GM19043 (cell line): ENCODE data around the gene PCDHGC5.

Experiments
- ATAC-seq: cut with Tn5 transposase; IDR thresholded peaks from one replicate; pipeline ENCODE4 v1.9.1; 2021; ENCODE audit warnings: low read depth; ENCODE audit not compliant: unreplicated experiment

The PCDHGC5 gene

GRCh38 chr5:141511771-141512325, 23.0 kb downstream of the PCDHGC5 start:
- no peak for ATAC-seq

- ATAC-seq, result no peak
These were observed 23.6 kb downstream of the PCDHGC5 start for GRCh38 chr5:141512390-141512910.

- no peak for ATAC-seq
These were observed 24.2 kb downstream of the PCDHGC5 start for GRCh38 chr5:141512911-141513626.

DNA sequence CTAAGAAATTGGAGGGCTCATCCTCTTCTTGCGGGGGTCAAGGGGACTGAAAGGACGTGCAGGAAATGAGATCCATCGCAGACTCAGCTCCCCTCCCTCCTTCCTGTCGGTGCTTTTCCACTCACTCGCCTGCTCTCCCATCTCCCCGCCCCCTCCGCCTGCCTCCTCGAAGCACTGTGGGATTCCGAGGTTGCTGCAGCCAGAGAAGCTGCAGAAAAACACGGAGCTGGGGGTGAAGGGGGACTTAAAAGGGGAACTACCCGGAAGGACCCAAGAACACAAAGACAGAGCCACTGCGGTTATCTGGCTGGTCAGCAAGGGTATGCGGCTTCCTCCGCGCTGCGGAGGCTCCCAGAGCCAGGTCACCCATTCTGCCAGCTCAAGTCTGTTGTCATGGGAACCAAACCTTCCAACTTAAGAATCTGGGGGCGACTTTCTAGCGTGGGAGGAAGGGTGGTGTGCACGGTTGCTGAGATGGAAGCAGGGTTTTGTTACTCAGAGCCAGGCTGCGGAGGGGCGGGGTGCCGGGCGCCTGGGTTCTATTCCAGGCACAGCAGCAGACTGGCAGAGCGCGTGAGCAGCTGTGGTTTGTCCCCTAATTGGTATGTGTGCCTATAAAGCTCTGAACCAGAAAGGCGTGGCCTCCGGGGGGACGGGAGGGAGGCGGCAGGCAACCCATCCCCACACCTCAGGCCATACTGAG, 24.9 kb downstream of the PCDHGC5 start:
- no peak for ATAC-seq

DNA sequence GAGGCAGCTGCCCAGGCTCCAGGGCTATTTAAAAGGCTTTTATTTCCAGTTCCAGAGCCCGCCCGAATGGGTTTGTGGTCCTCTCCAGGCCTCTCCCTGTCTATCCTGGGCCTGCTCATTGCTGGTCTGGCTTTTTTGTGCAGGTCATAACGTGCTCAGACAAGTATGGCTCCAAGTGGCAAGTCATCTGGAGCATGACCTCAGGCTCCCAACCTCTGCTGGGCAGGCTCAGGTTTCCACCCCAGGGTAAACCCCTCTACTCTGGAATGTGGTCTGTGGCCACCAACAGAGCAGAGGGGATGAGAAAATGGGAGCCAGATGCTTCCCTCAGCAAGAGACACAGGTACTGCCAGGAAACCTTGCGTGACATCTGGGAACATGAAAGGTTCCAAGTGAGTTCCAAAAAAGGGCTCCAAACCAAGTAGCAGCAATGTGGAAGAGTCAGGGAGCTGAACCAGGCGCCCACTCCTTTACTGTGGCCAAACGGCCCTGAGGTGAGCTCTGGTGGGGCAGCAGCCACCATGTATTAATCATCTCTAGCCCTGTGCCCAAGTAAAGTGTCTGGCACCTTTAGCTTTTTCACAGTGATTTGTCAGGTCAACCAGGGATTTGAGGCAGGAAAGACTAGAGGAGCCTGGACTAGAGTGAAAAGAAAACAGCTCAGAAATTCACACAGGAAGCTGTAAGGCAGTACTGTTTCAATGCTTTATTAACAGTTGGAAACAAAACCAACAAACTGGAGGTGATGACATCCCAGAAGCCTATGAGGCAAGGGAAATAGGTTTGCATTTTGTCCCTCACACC, 25.7 kb downstream of the PCDHGC5 start:
- ATAC-seq, result no peak

DNA sequence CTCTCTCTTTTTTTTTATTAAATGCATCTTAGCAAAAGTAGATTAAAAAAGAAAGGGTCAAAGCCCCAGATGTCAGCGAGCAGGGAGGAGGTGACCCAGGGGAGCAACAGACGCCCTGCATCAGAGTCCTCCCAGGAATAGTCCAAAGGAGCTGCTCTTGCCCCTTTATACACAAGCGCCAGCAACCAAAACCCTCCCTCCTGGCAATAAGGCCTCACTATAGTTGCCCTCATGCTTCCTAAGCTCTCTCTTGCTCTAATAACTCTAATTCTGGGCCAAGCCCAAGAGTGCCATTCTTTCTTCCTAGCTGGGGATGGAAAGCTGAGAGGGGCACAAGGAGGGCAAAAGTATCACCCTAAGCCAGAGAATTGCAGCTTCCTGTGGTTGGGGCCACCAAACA, 26.3 kb downstream of the PCDHGC5 start:
- no peak for ATAC-seq

GRCh38 chr5:141515946-141516671, 27.2 kb downstream of the PCDHGC5 start:
- ATAC-seq, result no peak

DNA sequence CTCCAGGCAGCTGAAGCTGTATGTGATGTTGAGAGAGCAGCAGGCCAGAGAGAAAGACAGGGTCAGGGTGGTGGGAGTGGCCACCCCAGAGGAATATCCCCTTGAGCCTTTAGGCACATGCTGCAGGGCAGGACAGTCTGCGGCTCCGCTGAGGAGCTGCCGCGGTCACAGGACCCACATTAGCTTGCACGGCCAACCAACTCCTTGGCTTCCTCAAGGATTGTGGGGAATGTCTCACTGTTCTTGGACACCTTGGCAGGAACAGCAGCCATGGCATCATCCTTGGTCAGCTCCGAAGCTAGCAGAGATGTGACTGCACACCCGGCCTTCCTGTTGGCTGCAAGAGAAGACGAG, 27.8 kb downstream of the PCDHGC5 start:
- ATAC-seq, result no peak

GRCh38 chr5:141517312-141517711, 28.4 kb downstream of the PCDHGC5 start:
- ATAC-seq, result no peak

GRCh38 chr5:141517880-141518617, 29.2 kb downstream of the PCDHGC5 start:
- ATAC-seq, result no peak

DNA sequence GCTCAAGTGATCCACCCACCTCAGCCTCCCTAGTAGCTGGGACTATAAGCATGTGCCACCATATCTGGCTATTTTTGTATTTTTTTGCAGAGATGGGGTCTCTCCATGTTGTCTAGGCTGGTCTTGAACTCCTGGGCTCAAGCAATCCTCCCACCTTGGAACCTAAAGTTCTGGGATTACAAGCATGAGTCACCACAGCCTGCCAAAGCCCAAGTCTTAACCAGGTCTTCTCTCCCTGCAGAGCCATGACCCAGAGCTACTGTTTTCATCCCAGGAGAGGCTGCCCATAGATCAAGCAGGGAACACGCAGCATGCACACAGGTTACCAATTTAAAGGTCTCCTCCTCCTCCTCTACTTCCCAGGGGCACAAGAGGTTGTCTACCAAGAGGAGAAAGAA, 29.7 kb downstream of the PCDHGC5 start:
- ATAC-seq, result no peak

DNA sequence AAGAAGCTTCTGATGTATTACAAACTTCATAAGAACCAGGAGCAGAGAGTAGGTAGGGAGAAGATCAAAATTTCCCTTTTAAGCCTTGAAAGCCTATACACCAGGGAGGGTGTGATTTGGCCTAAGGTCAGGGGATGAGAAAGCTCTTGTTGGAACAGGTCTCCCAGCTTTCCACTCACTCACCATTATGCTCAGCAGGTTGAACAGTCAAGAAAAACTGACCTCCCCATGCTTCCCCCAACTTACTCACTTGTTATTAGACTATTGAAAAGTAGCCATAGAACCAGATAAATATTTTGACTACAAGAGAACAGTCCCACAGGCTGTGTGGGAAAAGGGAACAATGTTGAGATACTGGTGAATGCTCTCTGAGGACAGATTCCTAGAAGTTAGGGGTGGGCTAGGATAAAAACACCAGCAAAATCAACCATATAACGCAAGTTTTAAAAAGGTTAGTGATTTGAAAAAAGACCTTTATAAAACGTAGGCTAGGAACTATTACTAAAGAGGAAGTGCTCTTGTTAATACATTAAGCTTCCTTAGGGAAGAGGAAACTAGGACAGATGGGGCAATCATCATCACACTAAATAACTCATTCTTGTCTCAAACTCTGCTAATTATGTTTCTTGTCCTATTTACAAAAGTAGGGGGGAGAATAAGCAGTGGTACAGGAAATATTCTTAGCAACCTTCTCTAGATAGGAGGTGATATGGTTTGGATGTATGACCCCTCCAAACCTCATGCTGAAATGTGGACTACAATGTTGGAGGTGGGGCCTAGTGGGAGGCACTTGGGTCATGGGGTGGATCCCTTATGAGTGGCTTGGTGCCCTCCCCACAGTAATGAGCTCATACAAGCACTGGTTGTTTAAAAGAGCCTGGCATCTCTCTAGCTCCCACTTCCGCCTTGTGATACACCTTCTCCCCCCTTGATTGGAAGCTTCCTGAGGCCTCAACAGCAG, 31.0 kb downstream of the PCDHGC5 start:
- ATAC-seq, result no peak

- no peak for ATAC-seq
These were observed 32.4 kb downstream of the PCDHGC5 start for GRCh38 chr5:141521244-141521781.

DNA sequence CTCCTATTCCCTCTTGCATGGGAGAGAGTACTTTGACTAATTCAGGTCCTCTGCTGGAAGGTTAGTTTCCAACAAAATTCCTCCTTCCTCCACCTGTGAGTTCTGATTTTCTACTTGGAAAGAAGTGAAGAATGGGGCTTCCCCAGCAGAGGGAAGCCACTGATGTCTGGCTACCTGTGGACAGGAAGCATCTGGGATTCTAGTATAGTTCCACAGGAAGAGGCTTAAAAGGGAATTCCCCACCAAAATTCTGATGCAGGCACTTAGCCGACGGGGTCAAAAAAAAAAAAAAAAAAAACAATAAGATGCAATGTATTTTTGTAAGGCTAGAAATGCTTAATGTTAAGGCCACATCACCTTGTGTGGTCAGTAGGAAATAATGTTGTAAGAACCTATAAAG, 33.4 kb downstream of the PCDHGC5 start:
- ATAC-seq, result no peak

- no peak for ATAC-seq
These were observed 35.1 kb downstream of the PCDHGC5 start for GRCh38 chr5:141523991-141524390.

DNA sequence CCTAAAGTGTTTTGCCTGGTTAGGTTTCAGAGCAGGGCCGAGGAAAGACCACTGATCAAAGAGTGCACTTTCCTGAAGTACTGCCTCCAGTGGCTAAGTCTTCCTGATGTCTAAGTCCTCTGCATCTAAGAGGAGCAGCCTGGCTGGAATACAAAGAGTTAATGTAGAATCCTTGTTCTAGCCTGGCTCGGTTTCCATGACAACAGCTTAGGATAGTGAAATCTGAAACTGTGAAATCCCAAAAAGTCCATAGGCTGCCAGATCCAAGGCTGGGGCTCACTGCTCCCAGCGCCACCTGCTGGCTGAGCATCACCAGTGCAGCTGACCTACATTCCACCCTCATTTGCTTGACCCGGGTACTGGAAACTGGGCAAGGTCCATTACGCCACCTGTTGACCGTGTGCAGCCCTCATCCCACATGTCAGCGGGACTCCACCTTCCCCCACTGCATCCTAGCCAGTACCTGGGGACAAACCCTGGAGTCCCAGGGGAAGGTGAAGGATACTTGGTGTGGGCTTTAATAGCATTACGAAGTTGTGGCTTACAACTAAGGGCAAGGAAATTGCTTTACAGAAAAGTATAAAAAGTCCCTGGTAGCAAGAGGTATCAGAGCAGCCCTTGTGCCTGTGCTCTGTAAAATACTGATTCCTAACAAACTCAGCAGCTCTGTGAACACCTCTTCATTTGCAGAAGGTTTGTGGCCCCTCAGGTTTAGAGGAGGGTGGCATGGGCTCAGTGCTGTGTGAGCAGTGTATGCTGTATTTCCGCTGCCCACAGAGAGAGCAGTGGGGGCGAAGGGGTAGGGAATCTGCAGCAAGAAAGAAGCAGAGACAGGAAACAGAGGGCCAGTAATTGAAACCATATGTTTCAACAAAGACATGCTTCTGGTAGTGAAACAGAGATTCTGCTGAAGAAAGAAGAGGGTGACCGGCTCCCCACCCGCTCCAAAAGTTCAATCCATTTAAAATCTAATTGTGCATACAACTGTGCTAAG, 36.0 kb downstream of the PCDHGC5 start:
- peak; percentile 59 for ATAC-seq

- no peak for ATAC-seq
These were observed 36.8 kb downstream of the PCDHGC5 start for GRCh38 chr5:141525653-141526052.
